Measurements from ENCODE around the gene DOCK10.

Gene DOCK10

GRCh38 chr2:224875153-224875552, 167.1 kb downstream of the DOCK10 start:
- H3K4me3 ChIP-seq (replicated peaks in 1 of 2; ENCODE audit: low read depth in 2 of 2, low read length in 2 of 2), result no peak overlapping the region
- no peak for DNase-seq (ENCODE audit: low read depth in 2 of 2)
- no peak for TF ChIP-seq CTCF (IDR thresholded peaks at IDR 0.05; ENCODE audit: low read depth, low read length)

GRCh38 chr2:224871813-224872212, 170.5 kb downstream of the DOCK10 start:
- no peak overlapping the region for H3K4me3 ChIP-seq (replicated peaks in 1 of 2; ENCODE audit: low read depth in 2 of 2, low read length in 2 of 2)
- peak in 1 of 2 donors; percentile 25 for DNase-seq (ENCODE audit: low read depth in 2 of 2)
- no peak for TF ChIP-seq CTCF (IDR thresholded peaks at IDR 0.05; ENCODE audit: low read depth, low read length)

- peak in 1 of 2 donors; percentile 43 for DNase-seq (ENCODE audit: low read depth in 2 of 2)
- TF ChIP-seq CTCF (IDR thresholded peaks at IDR 0.05; ENCODE audit: low read depth, low read length), result no peak
- no peak overlapping the region for H3K4me3 ChIP-seq (replicated peaks in 1 of 2; ENCODE audit: low read depth in 2 of 2, low read length in 2 of 2)
Measured at GRCh38 chr2:224870341-224870740, 171.9 kb downstream of the DOCK10 start.

GRCh38 chr2:224869601-224870233, 172.6 kb downstream of the DOCK10 start:
- H3K4me3 ChIP-seq (replicated peaks in 1 of 2; ENCODE audit: low read depth in 2 of 2, low read length in 2 of 2), result no peak overlapping the region
- TF ChIP-seq CTCF (IDR thresholded peaks at IDR 0.05; ENCODE audit: low read depth, low read length), result no peak
- DNase-seq (ENCODE audit: low read depth in 2 of 2), result peak; percentile 88 to 94

GRCh38 chr2:224865016-224865415, 177.3 kb downstream of the DOCK10 start:
- H3K4me3 ChIP-seq (replicated peaks in 1 of 2; ENCODE audit: low read depth in 2 of 2, low read length in 2 of 2), result no peak overlapping the region
- no peak for TF ChIP-seq CTCF (IDR thresholded peaks at IDR 0.05; ENCODE audit: low read depth, low read length)
- DNase-seq (ENCODE audit: low read depth in 2 of 2), result no peak

GRCh38 chr2:224861266-224861665, 181.0 kb downstream of the DOCK10 start:
- H3K4me3 ChIP-seq (replicated peaks in 1 of 2; ENCODE audit: low read depth in 2 of 2, low read length in 2 of 2), result no peak overlapping the region
- TF ChIP-seq CTCF (IDR thresholded peaks at IDR 0.05; ENCODE audit: low read depth, low read length), result no peak
- no peak for DNase-seq (ENCODE audit: low read depth in 2 of 2)

GRCh38 chr2:224860786-224861185, 181.5 kb downstream of the DOCK10 start:
- no peak overlapping the region for H3K4me3 ChIP-seq (replicated peaks in 1 of 2; ENCODE audit: low read depth in 2 of 2, low read length in 2 of 2)
- no peak for DNase-seq (ENCODE audit: low read depth in 2 of 2)
- TF ChIP-seq CTCF (IDR thresholded peaks at IDR 0.05; ENCODE audit: low read depth, low read length), result no peak

Measured in cardiac fibroblast (primary cell).